ENCODE measurements around the gene ALG1L2.
"Not testable (repeated sequence)": the region's sequence is repeated elsewhere in the genome, so short reads cannot be mapped to it uniquely, and the experiment has no call there.

ALG1L2 gene

GRCh38 chr3:130117933-130118332, 36.3 kb downstream of the ALG1L2 start:
- DNase-seq (ENCODE audit: low spot score) = no peak
- no peak for TF ChIP-seq CTCF (IDR thresholded peaks at IDR 0.05; ENCODE audit: extremely low read depth, missing control alignments)

- not testable (repeated sequence) for DNase-seq (ENCODE audit: low spot score)
These were observed 38.2 kb downstream of the ALG1L2 start for GRCh38 chr3:130119824-130120223.

- DNase-seq (ENCODE audit: low spot score) = not testable (repeated sequence)
These were observed 38.7 kb downstream of the ALG1L2 start for GRCh38 chr3:130120291-130120690.

GRCh38 chr3:130122891-130123775, 41.5 kb downstream of the ALG1L2 start:
- DNase-seq (ENCODE audit: low spot score) = not testable (repeated sequence)

- DNase-seq (ENCODE audit: low spot score) = not testable (repeated sequence)
These were observed 43.8 kb downstream of the ALG1L2 start for GRCh38 chr3:130125406-130125805.

- DNase-seq (ENCODE audit: low spot score) = not testable (repeated sequence)
These were observed 54.7 kb downstream of the ALG1L2 start for GRCh38 chr3:130136337-130136736.

- DNase-seq (ENCODE audit: low spot score) = not testable (repeated sequence)
These were observed 56.1 kb downstream of the ALG1L2 start for GRCh38 chr3:130137685-130138084.

GRCh38 chr3:130138992-130139391, 57.4 kb downstream of the ALG1L2 start:
- not testable (repeated sequence) for DNase-seq (ENCODE audit: low spot score)

- DNase-seq (ENCODE audit: low spot score) = not testable (repeated sequence)
These were observed 59.1 kb downstream of the ALG1L2 start for GRCh38 chr3:130140756-130141155.

- not testable (repeated sequence) for DNase-seq (ENCODE audit: low spot score)
These were observed 62.2 kb downstream of the ALG1L2 start for GRCh38 chr3:130143648-130144327.

GRCh38 chr3:130144328-130144650, 62.7 kb downstream of the ALG1L2 start:
- not testable (repeated sequence) for DNase-seq (ENCODE audit: low spot score)

GRCh38 chr3:130145456-130145855, 63.8 kb downstream of the ALG1L2 start:
- DNase-seq (ENCODE audit: low spot score) = not testable (repeated sequence)

GRCh38 chr3:130146465-130146864, 64.8 kb downstream of the ALG1L2 start:
- DNase-seq (ENCODE audit: low spot score) = not testable (repeated sequence)

Data from GM20000 (cell line).